AG04450 (cell line): ENCODE data around the gene SERTAD1. TPM values are rescaled to one million over a fixed set of nuclear protein-coding genes. Genes with fewer than 3 reads are reported as not detected.

Experiments
- CTCF ChIA-PET: fragments of 300-600, 350-600 bp; formaldehyde crosslinking; extraction: SDS; loops from one replicate; lab custom pipeline; 2022; ENCODE audit warnings: antibody characterized with exemption, inconsistent platforms; lab: Charles Lee
- POLR2A ChIA-PET: fragments of 350-600 bp; formaldehyde crosslinking; extraction: SDS; loops from one replicate; lab custom pipeline; 2021; ENCODE audit warnings: antibody characterized with exemption, inconsistent platforms; lab: Yijun Ruan, JAX
- DNase-seq: peaks from one replicate; pipeline ENCODE4 v3.0.0-alpha.2; 2011; ENCODE audit warnings: low read depth, low spot score
- H3K27ac ChIP-seq: one replicate; pipeline ENCODE4 v1.5.1; 2012; ENCODE audit warnings: low read depth, low read length, control low read depth
- H3K27me3 ChIP-seq: one replicate; pipeline ENCODE4 v1.6.0; 2012; ENCODE audit warnings: low read length; ENCODE audit not compliant: control insufficient read depth, insufficient read depth
- H3K4me3 ChIP-seq: 2 replicates; pipeline ENCODE4 v1.5.1; 2011; ENCODE audit warnings: mild to moderate bottlenecking, low read depth, low read length, control low read depth
- H3K9me3 ChIP-seq: 2 replicates; pipeline ENCODE4 v1.5.1; 2012; ENCODE audit warnings: low read length; ENCODE audit not compliant: control insufficient read depth, insufficient read depth
- polyA minus RNA-seq: library from RNA; depleted of rRNA, polyadenylated mRNA; stranded (reverse); fragments of >200 nt; gene quantifications from 2 replicates; pipeline ENCODE4 v1.2.3, GENCODE V29; 2011; rRNA and poly(A)+ RNA removed
- polyA plus RNA-seq: library from polyadenylated mRNA; depleted of rRNA; stranded (reverse); fragments of >200 nt; gene quantifications from 2 replicates; pipeline ENCODE4 v1.2.3, GENCODE V29; 2011; rRNA removed
- TF ChIP-seq, protein P1 (sequence below): IDR thresholded peaks from 2 replicates; pipeline ENCODE4 v1.5.1; 2011; ENCODE audit warnings: low read depth, low read length, control low read depth, inconsistent platforms

Gene SERTAD1, protein sequence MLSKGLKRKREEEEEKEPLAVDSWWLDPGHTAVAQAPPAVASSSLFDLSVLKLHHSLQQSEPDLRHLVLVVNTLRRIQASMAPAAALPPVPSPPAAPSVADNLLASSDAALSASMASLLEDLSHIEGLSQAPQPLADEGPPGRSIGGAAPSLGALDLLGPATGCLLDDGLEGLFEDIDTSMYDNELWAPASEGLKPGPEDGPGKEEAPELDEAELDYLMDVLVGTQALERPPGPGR
- polyA plus RNA-seq = 11.9 and 16.2 TPM in 2 replicates
- 3.6 and 6.2 TPM in 2 replicates for polyA minus RNA-seq

DNA sequence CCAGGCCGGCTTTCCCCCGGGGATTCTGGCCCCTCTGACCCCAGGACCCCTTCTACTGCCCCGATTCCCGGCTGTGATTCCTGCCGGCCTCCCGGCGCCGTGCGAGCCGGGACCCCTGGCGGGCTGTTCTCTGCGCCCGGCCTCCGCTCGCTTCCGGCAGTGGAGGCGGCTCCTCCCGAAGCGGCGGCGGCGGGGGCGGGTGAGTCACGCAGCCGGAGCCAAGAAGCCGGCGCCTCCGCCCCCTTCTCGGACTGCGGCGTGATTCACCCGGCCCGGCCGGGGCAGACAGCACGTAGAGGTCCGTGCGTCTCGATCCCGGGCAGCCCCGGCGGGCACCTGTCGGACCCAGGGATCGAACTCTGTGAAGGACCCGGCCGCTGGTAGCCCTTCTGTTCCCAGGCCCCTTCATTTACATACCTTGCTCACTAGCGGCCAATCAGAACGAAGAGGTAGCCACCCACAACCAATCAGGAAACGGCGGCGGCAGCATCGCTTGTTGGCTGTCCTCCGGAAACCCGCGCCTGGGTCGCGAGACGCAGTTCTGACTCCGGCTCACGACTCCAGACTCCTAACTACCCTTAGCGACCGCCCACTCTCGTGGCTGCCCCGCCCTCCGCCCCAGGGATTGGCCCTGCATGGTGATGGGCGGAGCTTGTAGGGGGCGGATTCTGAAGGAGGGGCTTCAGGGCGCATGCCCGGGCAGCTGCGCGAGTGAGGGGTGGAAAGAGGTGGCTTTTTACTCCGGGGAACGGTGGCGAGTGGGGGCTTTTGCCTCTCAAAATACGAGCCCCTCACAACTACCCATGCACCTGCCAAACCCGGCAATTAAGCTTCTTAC, at the start of gene SERTAD1:
SERTAD1 (minus strand) TSS at position 543 of the 838 bp plus-strand sequence. CDS start 2,446 bp downstream, outside the sequence.
- Histone ChIP-seq H3K27ac (peak within 1 kb of the TSS; percentile 98), H3K9me3 (peaks cover 2% of the 10 kb centered on the region; the same call in 1 of the 2 replicates), H3K4me3 (peak within 1 kb of the TSS; percentile 91), H3K27me3 (no peaks in the 10 kb centered on the region)
- peak; percentile 98 for DNase-seq
- CTCF ChIA-PET = interaction anchor here (0.5 to 1.2 kb wide), 2 partner anchors 120 to 202 kb away, joined by 3 read pairs; no protein-coding TSS in a partner anchor
- POLR2A ChIA-PET = interaction anchor here (0.5 to 2.2 kb wide), 26 partner anchors 8 to 1575 kb away, joined by 3 to 43 read pairs (median 4); partner anchors contain the start of genes BLVRB and DYRK1B
- TF ChIP-seq, protein P1, sequence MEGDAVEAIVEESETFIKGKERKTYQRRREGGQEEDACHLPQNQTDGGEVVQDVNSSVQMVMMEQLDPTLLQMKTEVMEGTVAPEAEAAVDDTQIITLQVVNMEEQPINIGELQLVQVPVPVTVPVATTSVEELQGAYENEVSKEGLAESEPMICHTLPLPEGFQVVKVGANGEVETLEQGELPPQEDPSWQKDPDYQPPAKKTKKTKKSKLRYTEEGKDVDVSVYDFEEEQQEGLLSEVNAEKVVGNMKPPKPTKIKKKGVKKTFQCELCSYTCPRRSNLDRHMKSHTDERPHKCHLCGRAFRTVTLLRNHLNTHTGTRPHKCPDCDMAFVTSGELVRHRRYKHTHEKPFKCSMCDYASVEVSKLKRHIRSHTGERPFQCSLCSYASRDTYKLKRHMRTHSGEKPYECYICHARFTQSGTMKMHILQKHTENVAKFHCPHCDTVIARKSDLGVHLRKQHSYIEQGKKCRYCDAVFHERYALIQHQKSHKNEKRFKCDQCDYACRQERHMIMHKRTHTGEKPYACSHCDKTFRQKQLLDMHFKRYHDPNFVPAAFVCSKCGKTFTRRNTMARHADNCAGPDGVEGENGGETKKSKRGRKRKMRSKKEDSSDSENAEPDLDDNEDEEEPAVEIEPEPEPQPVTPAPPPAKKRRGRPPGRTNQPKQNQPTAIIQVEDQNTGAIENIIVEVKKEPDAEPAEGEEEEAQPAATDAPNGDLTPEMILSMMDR = peak; percentile 64

DNA sequence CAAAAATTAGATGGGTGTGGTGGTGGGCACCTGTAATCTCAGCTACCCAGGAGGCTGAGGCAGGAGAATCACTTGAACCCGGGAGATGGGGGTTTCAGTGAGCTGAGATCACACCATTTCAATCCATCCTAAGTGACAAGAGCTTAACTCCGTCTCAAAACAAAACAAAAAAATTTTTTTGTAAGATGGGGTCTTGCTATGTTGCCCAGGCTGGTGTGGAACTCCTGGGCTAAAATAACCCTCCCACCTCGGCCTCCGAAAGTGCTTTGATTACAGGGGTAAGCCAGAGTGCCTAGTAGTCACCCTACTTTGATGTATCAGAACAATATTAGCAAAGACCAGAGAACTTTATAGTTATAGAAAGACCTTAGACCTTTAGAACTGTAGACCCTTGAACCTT, 48.9 kb upstream of the SERTAD1 start:
- ChIA-PET POLR2A (no interaction called here), CTCF (interaction anchor here (1.0 kb wide), 1 partner anchor 169 kb away, joined by 3 read pairs; no protein-coding TSS in a partner anchor)

DNA sequence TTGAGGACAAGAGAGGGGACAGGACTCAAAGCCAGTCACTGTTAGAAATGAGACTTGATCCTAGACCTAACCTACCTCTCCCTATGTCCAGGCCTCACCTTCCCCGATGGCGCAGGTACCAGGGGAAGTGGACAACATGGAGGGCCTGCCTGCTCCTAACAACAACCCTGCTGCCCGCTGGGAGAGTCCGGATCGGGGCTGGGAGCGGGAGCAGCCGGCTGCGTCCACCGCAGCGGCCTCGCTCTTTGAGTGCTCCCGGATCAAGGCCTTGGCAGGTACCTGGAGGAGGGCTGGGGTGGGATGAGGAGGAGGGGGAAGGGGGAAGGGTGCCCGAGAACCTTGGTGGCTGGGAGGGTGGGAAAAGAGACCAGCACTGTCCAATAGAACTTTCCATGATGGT, 46.7 kb upstream of the SERTAD1 start:
- H3K9me3 ChIP-seq = no peaks in the 10 kb centered on the region; the same call in 1 of the 2 replicates
- ChIA-PET CTCF (no interaction called here), POLR2A (no interaction called here)
- H3K4me3 ChIP-seq = no peak overlapping the region
- peaks cover 7% of the 10 kb centered on the region for H3K27me3 ChIP-seq
- DNase-seq = no peak
- H3K27ac ChIP-seq = no peak overlapping the region
- TF ChIP-seq, protein P1 = no peak

More for the DNA sequence above, 48.9 kb upstream of the SERTAD1 start:
- no peak overlapping the region for H3K4me3 ChIP-seq
- no peaks in the 10 kb centered on the region for H3K9me3 ChIP-seq
- no peaks in the 10 kb centered on the region for H3K27me3 ChIP-seq
- no peak for DNase-seq
- TF ChIP-seq, protein P1 = no peak
- no peak overlapping the region for H3K27ac ChIP-seq

DNA sequence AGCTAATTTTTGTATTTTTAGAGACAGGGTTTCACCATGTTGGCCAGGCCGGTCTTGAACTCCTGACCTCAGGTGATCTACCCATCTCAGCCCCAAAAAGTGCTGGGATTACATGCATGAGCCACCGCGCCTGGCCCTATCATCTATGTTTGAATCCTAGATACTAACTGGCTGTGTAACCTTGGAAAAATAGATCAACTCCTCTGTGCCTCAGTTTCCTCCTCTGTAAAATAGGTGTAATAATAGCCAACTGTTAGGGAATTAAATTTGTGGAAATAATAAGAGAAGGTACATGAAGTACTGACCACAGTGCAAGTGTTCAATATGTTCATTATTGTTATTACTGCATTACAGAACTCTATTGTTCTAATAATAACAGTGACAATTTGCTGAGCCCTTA, 45.3 kb upstream of the SERTAD1 start:
- H3K27me3 ChIP-seq = peaks cover 11% of the 10 kb centered on the region
- ChIA-PET POLR2A (no interaction called here), CTCF (no interaction called here)
- H3K27ac ChIP-seq = no peak overlapping the region
- TF ChIP-seq, protein P1 = no peak
- DNase-seq = no peak
- H3K4me3 ChIP-seq = no peak overlapping the region
- H3K9me3 ChIP-seq = no peaks in the 10 kb centered on the region; the same call in 1 of the 2 replicates
